Neural cell (in vitro differentiated cells): ENCODE data around the gene PLAGL1.

ENCODE experiments used
- CTCF ChIP-seq: fragments of 450-650 bp; IDR thresholded peaks from 2 replicates; pipeline ENCODE4 v1.5.1; 2014; ENCODE audit warnings: antibody characterized with exemption, mild to moderate bottlenecking, moderate library complexity; ENCODE audit not compliant: poor library complexity, severe bottlenecking
- MXI1 ChIP-seq: fragments of 450-650 bp; conservative IDR thresholded peaks from 2 replicates; pipeline ENCODE4 v1.6.1; 2014; ENCODE audit warnings: antibody characterized with exemption, mild to moderate bottlenecking; ENCODE audit not compliant: poor library complexity, severe bottlenecking
- POLR2AphosphoS5 ChIP-seq: IDR thresholded peaks from 2 replicates; pipeline ENCODE4 v1.6.1; 2012
- RAD21 ChIP-seq: fragments of 450-650 bp; conservative IDR thresholded peaks from 2 replicates; pipeline ENCODE4 v1.6.1; 2014; ENCODE audit warnings: antibody characterized with exemption, mild to moderate bottlenecking, moderate library complexity

DNA sequence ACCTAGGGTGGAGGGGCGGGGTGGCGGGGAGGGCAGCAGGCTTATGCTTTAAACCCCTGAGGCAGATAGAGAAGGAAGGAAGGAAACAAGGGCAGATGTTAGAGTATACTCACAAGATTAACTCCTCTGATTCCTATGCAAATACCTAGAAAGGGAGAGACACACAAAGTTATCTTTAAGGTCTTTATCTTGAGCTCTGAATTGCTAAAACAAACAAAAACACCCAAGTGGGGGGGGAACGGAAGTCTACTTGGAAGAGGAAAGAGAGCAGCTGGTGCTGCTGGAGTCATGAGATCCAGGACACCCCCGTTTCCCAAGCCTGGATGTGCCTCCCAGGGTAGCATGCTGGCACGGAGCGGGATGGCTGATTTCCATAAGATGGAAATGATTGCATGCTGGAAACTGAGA, 43.4 kb downstream of the PLAGL1 start:
- TF ChIP-seq CTCF, result no peak
- no peak for TF ChIP-seq MXI1
- no peak for TF ChIP-seq POLR2AphosphoS5
- TF ChIP-seq RAD21, result no peak
